HUES64 (cell line): Measurements from ENCODE around the gene WDR48.

ENCODE experiments used
- H3K27ac ChIP-seq: 2 replicates; pipeline ENCODE4 v1.7.0; 2013; ENCODE audit warnings: low read depth, low read length, inconsistent platforms
- H3K27me3 ChIP-seq: 2 replicates; pipeline ENCODE4 v1.6.1; 2013; ENCODE audit warnings: mild to moderate bottlenecking, low read length; ENCODE audit not compliant: insufficient read depth
- H3K36me3 ChIP-seq: 2 replicates; pipeline ENCODE4 v1.6.1; 2013; ENCODE audit warnings: mild to moderate bottlenecking, low read length; ENCODE audit not compliant: insufficient read depth
- H3K4me1 ChIP-seq: 2 replicates; pipeline ENCODE4 v1.6.1; 2013; ENCODE audit warnings: mild to moderate bottlenecking, low read length, moderate library complexity; ENCODE audit not compliant: insufficient read depth
- H3K4me3 ChIP-seq: 2 replicates; pipeline ENCODE4 v1.5.1; 2013; ENCODE audit warnings: mild to moderate bottlenecking, low read length, moderate library complexity
- H3K9ac ChIP-seq: 2 replicates; pipeline ENCODE4 v1.6.1; 2013; ENCODE audit warnings: mild to moderate bottlenecking, low read depth, low read length
- H3K9me3 ChIP-seq: 2 replicates; pipeline ENCODE4 v1.6.1; 2013; ENCODE audit warnings: low read depth, low read length; ENCODE audit not compliant: insufficient read depth
- WGBS: fragments of 150-250, 120-280 bp; methylation state at CpG from one replicate; pipeline ENCODE4 v1.1.7; 2013; ENCODE audit warnings: missing lambda C conversion rate; 5-methylcytosine and 5-hydroxymethylcytosine counted together

WDR48 gene

GRCh38 chr3:39125841-39126500 lies 74.2 kb downstream of the WDR48 start:
- no peaks in the 10 kb centered on the region for H3K4me1 ChIP-seq
- H3K27ac ChIP-seq = no peak overlapping the region
- WGBS = 81% methylated on average over 12 of the region's 12 CpGs
- no peak overlapping the region for H3K9ac ChIP-seq
- H3K9me3 ChIP-seq = no peaks in the 10 kb centered on the region
- no peaks in the 10 kb centered on the region for H3K27me3 ChIP-seq
- no peak overlapping the region for H3K4me3 ChIP-seq
- H3K36me3 ChIP-seq = no peaks in the 10 kb centered on the region

- WGBS = 65% methylated on average over 6 of the region's 6 CpGs
- no peaks in the 10 kb centered on the region for H3K27me3 ChIP-seq
- no peak overlapping the region for H3K4me3 ChIP-seq
- H3K36me3 ChIP-seq = no peaks in the 10 kb centered on the region
- H3K4me1 ChIP-seq = no peaks in the 10 kb centered on the region
- no peak overlapping the region for H3K9ac ChIP-seq
- H3K27ac ChIP-seq = no peak overlapping the region
- H3K9me3 ChIP-seq = no peaks in the 10 kb centered on the region
Measured at GRCh38 chr3:39126532-39127071, 74.8 kb downstream of the WDR48 start.

- 82% methylated on average over 6 of the region's 7 CpGs for WGBS
- no peak overlapping the region for H3K27ac ChIP-seq
- no peak overlapping the region for H3K4me3 ChIP-seq
- no peaks in the 10 kb centered on the region for H3K36me3 ChIP-seq
- H3K9me3 ChIP-seq = no peaks in the 10 kb centered on the region
- no peaks in the 10 kb centered on the region for H3K4me1 ChIP-seq
- no peaks in the 10 kb centered on the region for H3K27me3 ChIP-seq
- no peak overlapping the region for H3K9ac ChIP-seq
Measured at GRCh38 chr3:39127269-39127907, 75.6 kb downstream of the WDR48 start.

- WGBS = 77% methylated on average over 1 of the region's 1 CpG
- H3K27ac ChIP-seq = no peak overlapping the region
- H3K9ac ChIP-seq = no peak overlapping the region
- H3K27me3 ChIP-seq = no peaks in the 10 kb centered on the region
- H3K4me3 ChIP-seq = no peak overlapping the region
- H3K36me3 ChIP-seq = no peaks in the 10 kb centered on the region
- no peaks in the 10 kb centered on the region for H3K9me3 ChIP-seq
- no peaks in the 10 kb centered on the region for H3K4me1 ChIP-seq
Measured at GRCh38 chr3:39127908-39128304, 76.1 kb downstream of the WDR48 start.

- Histone ChIP-seq H3K4me3 (no peak overlapping the region), H3K9me3 (no peaks in the 10 kb centered on the region), H3K27me3 (no peaks in the 10 kb centered on the region), H3K9ac (no peak overlapping the region), H3K36me3 (no peaks in the 10 kb centered on the region), H3K4me1 (no peaks in the 10 kb centered on the region), H3K27ac (no peak overlapping the region)
- whole genome bisulfite sequencing = 94% methylated on average over 7 of the region's 7 CpGs
Measured at GRCh38 chr3:39128951-39129350, 77.1 kb downstream of the WDR48 start.

- no peak overlapping the region for H3K4me3 ChIP-seq
- no peak overlapping the region for H3K27ac ChIP-seq
- H3K27me3 ChIP-seq = no peaks in the 10 kb centered on the region
- no peaks in the 10 kb centered on the region for H3K4me1 ChIP-seq
- H3K9me3 ChIP-seq = no peaks in the 10 kb centered on the region
- H3K9ac ChIP-seq = no peak overlapping the region
- WGBS = 93% methylated on average over 6 of the region's 6 CpGs
- no peaks in the 10 kb centered on the region for H3K36me3 ChIP-seq
Measured at GRCh38 chr3:39130026-39130425, 78.2 kb downstream of the WDR48 start.

GRCh38 chr3:39130693-39131265 lies 79.0 kb downstream of the WDR48 start:
- WGBS = 82% methylated on average over 3 of the region's 3 CpGs
- H3K9ac ChIP-seq = no peak overlapping the region
- H3K27me3 ChIP-seq = no peaks in the 10 kb centered on the region
- no peak overlapping the region for H3K27ac ChIP-seq
- no peaks in the 10 kb centered on the region for H3K4me1 ChIP-seq
- no peak overlapping the region for H3K4me3 ChIP-seq
- H3K36me3 ChIP-seq = no peaks in the 10 kb centered on the region
- H3K9me3 ChIP-seq = no peaks in the 10 kb centered on the region

GRCh38 chr3:39132096-39133092 lies 80.6 kb downstream of the WDR48 start:
- Histone ChIP-seq H3K4me1 (no peaks in the 10 kb centered on the region), H3K27ac (no peak overlapping the region), H3K9me3 (no peaks in the 10 kb centered on the region), H3K4me3 (no peak overlapping the region), H3K27me3 (no peaks in the 10 kb centered on the region), H3K36me3 (no peaks in the 10 kb centered on the region), H3K9ac (no peak overlapping the region)
- 88% methylated on average over 11 of the region's 11 CpGs for WGBS

GRCh38 chr3:39133093-39133490 lies 81.3 kb downstream of the WDR48 start:
- Histone ChIP-seq H3K27me3 (no peaks in the 10 kb centered on the region), H3K4me1 (no peaks in the 10 kb centered on the region), H3K9ac (no peak overlapping the region), H3K4me3 (no peak overlapping the region), H3K36me3 (no peaks in the 10 kb centered on the region), H3K27ac (no peak overlapping the region), H3K9me3 (no peaks in the 10 kb centered on the region)
- 95% methylated on average over 1 of the region's 1 CpG for WGBS

GRCh38 chr3:39133822-39134221 lies 82.0 kb downstream of the WDR48 start:
- no peak overlapping the region for H3K27ac ChIP-seq
- no peak overlapping the region for H3K9ac ChIP-seq
- no peaks in the 10 kb centered on the region for H3K36me3 ChIP-seq
- H3K9me3 ChIP-seq = no peaks in the 10 kb centered on the region
- no peaks in the 10 kb centered on the region for H3K4me1 ChIP-seq
- H3K27me3 ChIP-seq = no peaks in the 10 kb centered on the region
- H3K4me3 ChIP-seq = no peak overlapping the region
- 76% methylated on average over 6 of the region's 6 CpGs for WGBS
